GM18499 (cell line): Measurements from ENCODE around the gene KRTAP24-1.

Experiments
- ATAC-seq: cut with Tn5 transposase; IDR thresholded peaks from one replicate; pipeline ENCODE4 v1.9.1; 2021; ENCODE audit warnings: moderate number of reproducible peaks; ENCODE audit not compliant: insufficient read depth, unreplicated experiment

KRTAP24-1 gene

GRCh38 chr21:30282850-30283249 is at the start of gene KRTAP24-1:
Gene KRTAP24-1, minus strand, starts transcription at chr21:30282950. Its CDS starts 18 bp downstream, at chr21:30282932.
- no peak for ATAC-seq

GRCh38 chr21:30329203-30329875 is 46.6 kb upstream of the KRTAP24-1 start:
- no peak for ATAC-seq

GRCh38 chr21:30326390-30326789 is 43.6 kb upstream of the KRTAP24-1 start:
- no peak for ATAC-seq

- no peak for ATAC-seq
Measured at GRCh38 chr21:30320215-30320614, 37.5 kb upstream of the KRTAP24-1 start, which contains the start of gene KRTAP26-1. Gene KRTAP26-1, minus strand, starts transcription at chr21:30320315. Its CDS starts 280 bp downstream, at chr21:30320035.

GRCh38 chr21:30315701-30316100 is 33.0 kb upstream of the KRTAP24-1 start:
- ATAC-seq: no peak

GRCh38 chr21:30306884-30307283 is 24.1 kb upstream of the KRTAP24-1 start:
- ATAC-seq: no peak

GRCh38 chr21:30305136-30305535 is 22.4 kb upstream of the KRTAP24-1 start:
- ATAC-seq: no peak

GRCh38 chr21:30289215-30289614 is 6.5 kb upstream of the KRTAP24-1 start, which contains the start of gene KRTAP25-1:
Gene KRTAP25-1, minus strand, starts transcription at chr21:30289514. Its CDS starts 24 bp downstream, at chr21:30289490.
- ATAC-seq: no peak

GRCh38 chr21:30271611-30272010 is 11.1 kb downstream of the KRTAP24-1 start:
- ATAC-seq: no peak

GRCh38 chr21:30271156-30271555 is 11.6 kb downstream of the KRTAP24-1 start:
- no peak for ATAC-seq

- no peak for ATAC-seq
Measured at GRCh38 chr21:30269803-30270530, 12.8 kb downstream of the KRTAP24-1 start.

- ATAC-seq: no peak
Measured at GRCh38 chr21:30268608-30269197, 14.0 kb downstream of the KRTAP24-1 start.

GRCh38 chr21:30257773-30258172 is 25.0 kb downstream of the KRTAP24-1 start:
- ATAC-seq: no peak

- ATAC-seq: no peak
Measured at GRCh38 chr21:30256100-30256499, 26.6 kb downstream of the KRTAP24-1 start.

GRCh38 chr21:30255679-30256078 is 27.1 kb downstream of the KRTAP24-1 start:
- no peak for ATAC-seq

- ATAC-seq: no peak
Measured at GRCh38 chr21:30251781-30252180, 31.0 kb downstream of the KRTAP24-1 start.

GRCh38 chr21:30249936-30250335 is 32.8 kb downstream of the KRTAP24-1 start:
- no peak for ATAC-seq

- ATAC-seq: no peak
Measured at GRCh38 chr21:30248844-30249243, 33.9 kb downstream of the KRTAP24-1 start.

- ATAC-seq: no peak
Measured at GRCh38 chr21:30245061-30245460, 37.7 kb downstream of the KRTAP24-1 start.

- ATAC-seq: no peak
Measured at GRCh38 chr21:30243691-30244090, 39.1 kb downstream of the KRTAP24-1 start.

GRCh38 chr21:30240661-30241060 is 42.1 kb downstream of the KRTAP24-1 start:
- no peak for ATAC-seq
